NCI-H2081 treated with DMSO at 0.1 percent for 48 hours (cell line): ENCODE data around the gene PROX2.

ENCODE experiments used
- DNase-seq: peaks from one replicate; lab custom pipeline; 2025; lab: John Stamatoyannopoulos, UW

PROX2 gene, protein sequence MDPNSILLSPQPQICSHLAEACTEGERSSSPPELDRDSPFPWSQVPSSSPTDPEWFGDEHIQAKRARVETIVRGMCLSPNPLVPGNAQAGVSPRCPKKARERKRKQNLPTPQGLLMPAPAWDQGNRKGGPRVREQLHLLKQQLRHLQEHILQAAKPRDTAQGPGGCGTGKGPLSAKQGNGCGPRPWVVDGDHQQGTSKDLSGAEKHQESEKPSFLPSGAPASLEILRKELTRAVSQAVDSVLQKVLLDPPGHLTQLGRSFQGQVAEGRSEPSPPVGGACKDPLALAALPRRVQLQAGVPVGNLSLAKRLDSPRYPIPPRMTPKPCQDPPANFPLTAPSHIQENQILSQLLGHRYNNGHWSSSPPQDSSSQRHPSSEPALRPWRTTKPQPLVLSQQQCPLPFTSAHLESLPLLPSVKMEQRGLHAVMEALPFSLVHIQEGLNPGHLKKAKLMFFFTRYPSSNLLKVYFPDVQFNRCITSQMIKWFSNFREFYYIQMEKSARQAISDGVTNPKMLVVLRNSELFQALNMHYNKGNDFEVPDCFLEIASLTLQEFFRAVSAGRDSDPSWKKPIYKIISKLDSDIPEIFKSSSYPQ

DNA sequence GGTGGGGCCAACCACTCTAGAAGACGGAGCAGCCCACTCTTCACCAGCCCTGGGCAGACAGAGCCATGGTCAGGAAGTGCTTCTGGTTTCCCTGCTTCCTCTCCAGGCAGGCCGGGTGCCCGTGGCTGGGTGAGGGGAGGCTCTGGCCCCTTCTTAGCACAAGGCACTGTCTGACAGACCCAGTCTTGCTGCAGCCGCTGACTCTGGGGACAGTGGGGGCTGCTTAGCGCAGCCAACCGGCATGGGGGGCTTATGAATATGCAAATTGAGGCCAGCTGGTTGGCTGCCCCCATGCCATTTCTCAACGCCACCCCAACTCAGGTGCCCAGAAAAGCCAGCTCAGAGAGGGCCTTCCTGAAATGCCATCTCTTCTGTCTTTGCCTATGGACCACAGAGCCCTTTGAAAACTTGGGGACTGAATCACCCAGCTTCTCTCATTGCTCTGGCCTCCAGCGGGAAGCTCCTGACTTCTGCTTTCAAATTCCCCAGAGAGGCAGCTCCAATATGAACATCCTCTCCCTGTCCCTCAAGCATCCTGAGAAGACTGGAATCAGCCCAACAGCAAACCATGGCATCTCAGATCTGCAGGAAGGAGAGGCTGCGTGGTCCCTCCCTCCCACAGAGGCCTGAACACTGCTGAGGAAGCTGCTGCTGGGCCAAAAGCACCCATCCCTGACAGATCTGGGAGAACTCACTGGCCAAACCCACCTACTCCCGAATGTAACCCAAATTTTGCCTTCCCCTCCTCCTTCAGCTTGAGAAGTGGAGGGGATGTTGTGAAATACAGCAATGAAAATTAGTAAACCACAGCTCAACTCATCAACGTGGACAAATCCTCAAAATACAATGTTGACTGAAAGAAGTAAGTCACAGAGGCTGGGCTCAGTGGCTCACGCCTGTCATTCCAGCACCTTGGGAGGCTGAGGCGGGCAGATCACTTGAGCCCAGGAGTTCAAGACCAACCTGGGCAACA, at the start of gene PROX2:
TSS of gene PROX2 (minus strand) at position 205 of the 973 bp plus-strand sequence. CDS start 12,311 bp downstream, outside the sequence.
- DNase-seq = no peak

DNA sequence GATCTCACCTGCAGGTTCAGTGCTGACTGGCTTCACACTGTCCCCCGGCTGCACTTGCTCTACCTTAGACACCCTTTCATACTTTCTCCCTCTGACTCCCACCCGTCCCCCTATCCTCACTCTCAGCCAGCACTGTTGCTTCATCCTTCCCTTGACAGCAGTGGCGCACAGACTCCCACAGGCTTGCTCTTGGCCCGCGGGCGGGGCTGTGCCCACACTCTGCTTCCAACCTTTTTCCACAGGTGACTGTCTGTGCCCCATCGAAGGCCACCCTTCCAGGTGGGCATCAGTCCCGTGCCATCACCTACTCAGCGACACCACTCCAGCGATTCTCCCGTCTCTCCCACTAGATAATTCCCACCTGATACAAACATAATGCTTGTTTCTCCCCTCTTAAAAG, 48.1 kb upstream of the PROX2 start:
- DNase-seq = no peak

GRCh38 chr14:74922752-74923401, 46.9 kb upstream of the PROX2 start, which contains the start of gene RPS6KL1:
Gene RPS6KL1 (minus strand): TSS chr14:74923260. CDS start chr14:74921541, 1,719 bp downstream.
- peak; percentile 67 for DNase-seq

DNA sequence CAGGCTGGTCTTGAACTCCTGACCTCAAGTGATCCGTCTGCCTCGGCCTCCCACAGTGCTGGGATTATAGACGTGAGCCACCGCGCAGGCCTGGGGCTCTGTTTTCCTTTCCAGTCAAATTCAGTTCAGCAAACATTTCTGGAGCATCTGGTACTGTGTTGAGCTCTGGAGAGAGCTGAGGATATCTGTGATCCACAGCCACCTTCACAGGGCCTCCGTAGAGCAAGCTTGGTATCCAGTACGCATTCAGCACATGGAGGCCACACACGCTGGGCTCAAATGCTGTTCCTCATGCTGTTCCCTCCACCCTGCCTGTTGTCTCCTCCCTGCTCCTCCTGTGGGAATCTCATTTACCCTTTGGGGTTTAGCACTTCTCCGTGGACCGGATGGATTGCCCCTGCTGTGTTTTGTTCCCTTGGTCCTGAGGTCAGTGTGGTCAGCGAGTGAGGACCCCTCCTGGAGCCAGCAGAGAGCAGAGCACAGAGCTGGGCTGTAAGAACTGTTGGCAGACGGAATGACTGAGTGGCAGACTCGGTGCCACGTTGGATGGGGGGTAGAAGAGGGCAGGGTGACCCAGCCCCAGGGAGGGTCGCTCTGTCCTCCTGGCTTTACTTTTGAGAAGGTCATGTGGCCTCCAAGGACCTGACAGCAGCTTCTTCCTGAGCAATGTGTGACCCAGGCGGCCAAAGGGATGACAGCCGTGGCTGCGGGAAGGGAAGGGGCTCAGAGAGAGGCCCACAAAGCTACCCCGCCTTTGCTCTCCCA, 46.2 kb upstream of the PROX2 start:
- DNase-seq = no peak

- no peak for DNase-seq
Observed at GRCh38 chr14:74921053-74921620, 45.2 kb upstream of the PROX2 start.

DNA sequence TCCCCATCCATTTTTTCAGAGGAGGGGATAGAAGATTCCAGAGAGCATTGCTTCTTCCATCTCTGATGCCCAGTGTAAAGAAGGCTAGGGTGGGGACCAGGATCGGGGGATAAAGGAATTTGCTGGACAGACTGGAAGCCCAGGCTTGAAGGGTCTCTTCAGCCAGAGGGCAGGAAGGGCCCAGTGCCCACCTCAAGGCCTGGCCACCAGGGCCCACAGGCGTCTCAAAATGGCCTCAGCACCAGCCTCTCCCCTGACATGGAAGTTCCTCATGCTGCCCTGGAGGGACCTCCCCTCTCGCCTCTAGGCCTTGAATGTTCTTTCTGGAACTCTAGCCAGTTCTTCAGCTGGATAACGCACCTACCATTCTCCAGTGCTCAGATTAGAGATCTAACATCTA, 44.3 kb upstream of the PROX2 start:
- no peak for DNase-seq

GRCh38 chr14:74919421-74920165, 43.6 kb upstream of the PROX2 start:
- no peak for DNase-seq

DNA sequence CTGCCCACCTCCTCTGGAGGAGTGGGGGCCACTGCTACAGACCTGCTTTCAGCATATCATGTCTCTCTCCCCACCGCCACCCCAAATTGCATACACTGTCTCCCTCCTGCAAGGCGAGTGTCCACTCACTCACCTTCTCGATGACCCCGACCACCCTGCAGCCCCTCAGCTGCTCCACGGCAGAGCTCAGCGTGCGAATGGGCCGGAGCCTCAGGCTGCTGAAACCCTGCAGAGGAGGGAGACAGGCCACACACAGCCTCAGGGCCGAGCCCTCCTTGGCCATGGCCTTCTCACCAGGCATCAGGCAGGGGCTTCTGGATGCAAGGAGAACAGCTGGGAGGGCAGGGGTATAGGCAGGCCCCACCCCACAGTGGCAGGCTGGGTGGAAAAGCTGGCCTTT, 42.4 kb upstream of the PROX2 start:
- no peak for DNase-seq

- DNase-seq = no peak
Observed at GRCh38 chr14:74917646-74918081, 41.7 kb upstream of the PROX2 start.

DNA sequence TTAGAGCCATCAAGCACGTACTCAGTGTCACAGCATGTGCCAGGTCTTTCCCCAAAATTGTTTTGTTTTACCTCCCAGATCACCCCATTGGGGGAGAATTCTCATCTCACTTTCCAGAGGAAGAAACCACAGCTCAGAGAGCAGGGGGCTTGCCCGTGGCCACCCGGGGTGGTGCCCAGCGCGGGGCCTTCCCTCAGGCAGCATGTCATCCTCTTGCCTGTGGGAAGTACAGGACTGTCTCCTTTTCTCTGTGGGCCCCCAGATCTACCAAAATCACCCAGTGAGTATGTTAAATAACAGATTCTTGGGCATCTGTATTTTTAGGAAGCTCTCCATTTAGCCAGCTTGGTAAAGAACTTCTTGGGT, 41.2 kb upstream of the PROX2 start:
- no peak for DNase-seq

- DNase-seq = no peak
Observed at GRCh38 chr14:74915826-74916225, 39.9 kb upstream of the PROX2 start.

DNA sequence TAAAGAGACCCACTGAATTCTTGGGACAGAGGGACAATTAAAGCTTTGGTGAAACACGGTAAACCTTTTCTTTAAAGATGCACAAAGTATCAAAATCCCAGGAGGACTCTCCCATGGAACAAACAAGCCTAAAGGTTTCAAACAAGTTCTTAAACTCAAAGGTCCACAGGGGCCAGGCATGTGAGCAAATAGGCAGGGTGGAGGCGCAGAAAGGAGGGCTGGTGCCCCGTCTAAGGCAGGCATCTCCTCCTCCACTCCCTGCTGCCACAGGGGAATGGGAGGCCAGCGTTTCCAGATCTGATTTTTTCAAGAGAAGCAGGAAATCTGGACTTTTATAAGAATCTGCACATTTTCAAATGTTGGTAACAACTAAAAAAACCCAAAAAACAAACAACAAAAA, 39.5 kb upstream of the PROX2 start:
- DNase-seq = no peak

GRCh38 chr14:74913986-74914573, 38.1 kb upstream of the PROX2 start:
- no peak for DNase-seq

DNA sequence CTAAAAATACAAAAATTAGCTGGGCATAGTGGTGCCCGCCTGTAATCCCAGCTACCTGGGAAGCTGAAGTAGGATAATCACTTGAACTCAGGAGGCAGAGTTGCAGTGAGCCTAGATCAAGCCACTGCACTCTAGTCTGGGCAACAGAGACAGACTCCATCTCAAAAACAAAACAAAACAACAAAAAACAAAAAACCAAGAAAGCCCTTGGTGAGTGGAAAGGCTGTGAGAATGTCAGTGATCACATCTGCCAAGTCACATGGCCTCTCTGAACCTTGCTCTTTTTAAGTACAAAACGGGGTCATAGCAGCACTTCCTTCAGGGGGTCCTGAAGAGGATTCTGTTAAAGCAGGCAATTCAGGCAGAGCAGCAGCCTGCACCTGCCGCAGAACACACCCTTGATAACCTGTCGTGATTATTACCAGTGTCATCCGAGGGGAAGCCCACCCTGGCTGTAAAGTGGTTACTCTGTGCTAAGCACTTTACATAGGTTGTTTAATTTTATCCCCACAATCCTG, 37.5 kb upstream of the PROX2 start:
- no peak for DNase-seq

DNA sequence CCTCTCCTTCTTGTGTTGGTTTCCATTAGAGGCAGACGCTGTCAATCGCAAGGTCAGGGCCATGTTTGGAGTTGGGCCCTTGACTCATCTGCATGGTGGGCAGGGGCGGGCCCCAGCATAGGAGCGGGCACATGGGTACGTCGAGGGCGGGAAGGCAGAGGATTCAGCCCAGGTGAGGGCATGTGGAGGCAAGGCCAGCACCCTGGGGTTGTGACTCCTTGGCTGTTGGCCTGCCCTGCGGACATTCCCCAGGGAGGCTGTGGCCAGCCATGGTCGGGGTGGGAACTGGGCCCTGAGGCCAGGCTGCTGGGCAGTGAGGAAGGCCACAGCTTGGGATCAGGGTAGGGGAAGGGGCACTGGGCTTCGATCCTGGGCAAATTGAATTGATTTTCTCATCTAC, 36.9 kb upstream of the PROX2 start:
- DNase-seq = no peak

DNA sequence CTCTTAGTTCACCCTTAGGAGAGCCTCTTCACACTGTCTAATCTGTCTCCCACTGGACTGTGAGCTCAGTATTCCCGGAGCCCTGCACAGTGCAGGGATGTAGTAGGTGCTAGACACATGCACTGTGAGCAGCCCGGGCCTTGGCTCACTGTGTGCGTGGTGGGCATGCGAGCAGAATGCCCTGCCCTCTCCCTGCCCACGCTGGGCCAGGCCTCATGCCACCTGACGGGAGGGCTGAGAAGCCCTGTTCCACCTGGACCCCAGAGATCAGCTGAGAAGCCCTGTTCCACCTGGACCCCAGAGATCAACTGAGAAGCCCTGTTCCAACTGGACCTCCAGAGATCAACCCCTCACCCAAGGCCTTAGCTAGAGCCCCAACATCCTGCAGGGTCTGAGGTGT, 36.2 kb upstream of the PROX2 start:
- no peak for DNase-seq

GRCh38 chr14:74911704-74912103, 35.8 kb upstream of the PROX2 start:
- no peak for DNase-seq

GRCh38 chr14:74911221-74911620, 35.3 kb upstream of the PROX2 start:
- no peak for DNase-seq

DNA sequence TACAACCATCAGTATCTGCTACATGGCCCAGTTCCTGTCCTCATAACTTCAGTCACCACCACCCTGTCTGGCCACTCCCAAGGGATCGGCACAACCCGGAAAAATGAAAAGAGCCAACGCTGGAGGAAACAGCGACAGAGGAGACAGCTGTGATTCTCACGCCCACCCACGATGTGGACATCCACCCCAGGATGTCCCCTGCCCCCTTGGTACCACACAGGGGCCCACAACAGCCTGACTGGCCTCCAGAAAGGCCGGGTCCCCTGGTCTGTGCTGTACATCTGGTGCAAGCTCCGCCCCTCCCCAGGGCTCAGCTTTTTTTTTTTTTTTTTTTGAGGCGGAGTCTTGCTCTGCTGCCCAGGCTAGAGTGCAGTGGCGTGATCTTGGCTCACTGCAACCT, 34.6 kb upstream of the PROX2 start:
- no peak for DNase-seq
